Hypothalamus (tissue), 51 donors: ENCODE measurements around the gene EPS15.
"Not testable (repeated sequence)": the region's sequence is repeated elsewhere in the genome, so short reads cannot be mapped to it uniquely, and the experiment has no call there.

Experiments used
- DNase-seq, 51 donors: peaks; one replicate each; lab custom pipeline; 2025; lab: John Stamatoyannopoulos, UW

Gene EPS15

GRCh38 chr1:51433972-51434510, 85.0 kb downstream of the EPS15 start:
- no peak for DNase-seq

GRCh38 chr1:51433269-51433971, 85.6 kb downstream of the EPS15 start:
- DNase-seq, result no peak

GRCh38 chr1:51432146-51432545, 86.9 kb downstream of the EPS15 start:
- no peak for DNase-seq

GRCh38 chr1:51427438-51427837, 91.6 kb downstream of the EPS15 start:
- no peak for DNase-seq

GRCh38 chr1:51425955-51426354, 93.1 kb downstream of the EPS15 start:
- DNase-seq, result no peak

- no peak for DNase-seq
Measured at GRCh38 chr1:51425273-51425672, 93.8 kb downstream of the EPS15 start.

GRCh38 chr1:51423073-51423821, 95.8 kb downstream of the EPS15 start:
- peak in 9 of 51 donors; percentile 0 to 49 (median 3) for DNase-seq

- DNase-seq, result peak in 3 of 51 donors; percentile 3 to 44 (median 43)
Measured at GRCh38 chr1:51422367-51423072, 96.5 kb downstream of the EPS15 start.

- DNase-seq, result peak in 2 of 51 donors; percentile 8 to 65
Measured at GRCh38 chr1:51421964-51422363, 97.1 kb downstream of the EPS15 start.

- peak in 1 of 51 donors; percentile 9 for DNase-seq
Measured at GRCh38 chr1:51420867-51421627, 98.0 kb downstream of the EPS15 start.

- no peak for DNase-seq
Measured at GRCh38 chr1:51418384-51418959, 100.6 kb downstream of the EPS15 start.

GRCh38 chr1:51417496-51418383, 101.3 kb downstream of the EPS15 start:
- DNase-seq, result no peak

- no peak for DNase-seq
Measured at GRCh38 chr1:51416910-51417309, 102.2 kb downstream of the EPS15 start.

- no peak for DNase-seq
Measured at GRCh38 chr1:51415963-51416362, 103.1 kb downstream of the EPS15 start.

- no peak for DNase-seq
Measured at GRCh38 chr1:51414811-51415210, 104.3 kb downstream of the EPS15 start.

GRCh38 chr1:51411820-51412219, 107.2 kb downstream of the EPS15 start:
- not testable (repeated sequence) for DNase-seq

- DNase-seq, result no peak
Measured at GRCh38 chr1:51410568-51411460, 108.3 kb downstream of the EPS15 start.
